NCI-H226 (cell line): Measurements from ENCODE around the gene LEFTY1.
"Not testable (repeated sequence)": the region's sequence is repeated elsewhere in the genome, so short reads cannot be mapped to it uniquely, and the experiment has no call there.

Experiments used
- DNase-seq: peaks from one replicate; pipeline ENCODE4 v3.0.0-alpha.2; 2015

Gene LEFTY1, protein sequence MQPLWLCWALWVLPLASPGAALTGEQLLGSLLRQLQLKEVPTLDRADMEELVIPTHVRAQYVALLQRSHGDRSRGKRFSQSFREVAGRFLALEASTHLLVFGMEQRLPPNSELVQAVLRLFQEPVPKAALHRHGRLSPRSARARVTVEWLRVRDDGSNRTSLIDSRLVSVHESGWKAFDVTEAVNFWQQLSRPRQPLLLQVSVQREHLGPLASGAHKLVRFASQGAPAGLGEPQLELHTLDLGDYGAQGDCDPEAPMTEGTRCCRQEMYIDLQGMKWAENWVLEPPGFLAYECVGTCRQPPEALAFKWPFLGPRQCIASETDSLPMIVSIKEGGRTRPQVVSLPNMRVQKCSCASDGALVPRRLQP

DNA sequence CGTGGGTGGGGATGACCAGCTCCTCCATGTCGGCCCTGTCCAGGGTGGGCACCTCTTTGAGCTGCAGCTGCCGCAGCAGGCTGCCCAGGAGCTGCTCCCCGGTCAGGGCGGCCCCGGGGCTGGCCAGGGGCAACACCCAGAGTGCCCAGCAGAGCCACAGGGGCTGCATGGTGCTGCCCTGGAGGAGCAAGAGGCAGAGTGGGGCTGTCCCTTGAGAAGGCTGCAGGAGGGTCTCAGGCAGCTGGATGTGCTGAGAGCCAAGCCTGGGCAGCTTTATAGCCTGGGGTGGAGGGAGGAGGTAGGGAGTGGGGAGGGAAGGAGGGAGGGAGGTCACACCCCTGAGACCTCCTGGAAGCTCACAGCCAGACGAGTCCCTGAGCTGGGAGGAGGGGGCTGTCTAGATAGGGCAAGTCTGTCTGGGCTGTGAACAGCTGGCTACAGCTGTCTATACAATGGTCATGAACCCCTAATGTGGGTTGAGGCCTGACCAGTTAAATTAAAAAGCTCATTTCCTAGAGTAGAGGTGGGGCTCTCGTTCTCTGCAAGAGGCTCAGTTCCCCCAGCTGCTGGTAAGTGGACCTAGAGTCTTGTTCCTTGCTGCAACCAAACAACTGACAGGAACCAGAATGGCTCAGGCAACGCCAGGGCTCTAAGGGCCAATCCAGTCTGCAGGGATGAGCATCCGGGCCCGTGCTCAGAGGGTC is at the start of gene LEFTY1:
Gene LEFTY1 (minus strand): TSS at position 249 of the 704 bp plus-strand sequence. CDS start 80 bp downstream, at position 169.
- DNase-seq: no peak

DNA sequence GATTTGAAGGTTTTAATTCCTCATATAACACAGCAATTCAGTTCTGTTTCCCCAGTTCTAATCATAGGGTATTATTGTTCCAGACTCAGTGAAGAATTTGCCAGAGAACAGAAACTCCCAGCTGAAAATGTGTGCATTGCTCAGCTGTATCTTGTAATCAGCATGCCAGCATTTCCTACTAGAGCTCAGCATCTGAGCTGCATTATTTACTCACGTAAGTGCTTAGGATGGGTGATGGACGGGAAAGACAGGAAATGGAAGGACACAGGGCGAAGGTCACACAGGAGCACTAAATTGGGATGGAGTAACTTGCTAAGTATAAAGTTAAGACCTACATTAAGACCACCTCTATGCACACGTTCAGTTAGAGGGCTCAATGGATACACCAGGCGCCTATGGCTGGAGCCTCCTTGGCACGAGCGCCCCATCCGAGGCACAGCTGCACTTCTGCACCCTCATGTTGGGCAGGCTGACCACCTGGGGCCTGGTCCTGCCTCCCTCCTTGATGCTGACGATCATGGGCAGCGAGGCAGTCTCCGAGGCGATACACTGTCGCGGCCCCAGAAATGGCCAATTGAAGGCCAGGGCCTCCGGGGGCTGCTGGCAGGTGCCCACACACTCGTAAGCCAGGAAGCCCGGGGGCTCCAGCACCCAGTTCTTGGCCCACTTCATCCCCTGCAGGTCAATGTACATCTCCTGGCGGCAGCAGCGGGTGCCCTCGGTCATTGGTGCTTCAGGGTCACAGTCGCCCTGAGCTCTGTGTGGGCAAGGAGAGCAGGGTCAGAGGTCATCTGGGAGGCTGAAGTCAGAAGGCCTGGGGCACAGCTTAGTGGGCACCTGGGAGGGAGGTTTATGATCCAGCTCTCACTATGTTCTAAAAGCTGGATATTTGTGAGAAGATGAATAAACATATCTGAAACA is 48.4 kb upstream of the LEFTY1 start:
- DNase-seq: no peak

DNA sequence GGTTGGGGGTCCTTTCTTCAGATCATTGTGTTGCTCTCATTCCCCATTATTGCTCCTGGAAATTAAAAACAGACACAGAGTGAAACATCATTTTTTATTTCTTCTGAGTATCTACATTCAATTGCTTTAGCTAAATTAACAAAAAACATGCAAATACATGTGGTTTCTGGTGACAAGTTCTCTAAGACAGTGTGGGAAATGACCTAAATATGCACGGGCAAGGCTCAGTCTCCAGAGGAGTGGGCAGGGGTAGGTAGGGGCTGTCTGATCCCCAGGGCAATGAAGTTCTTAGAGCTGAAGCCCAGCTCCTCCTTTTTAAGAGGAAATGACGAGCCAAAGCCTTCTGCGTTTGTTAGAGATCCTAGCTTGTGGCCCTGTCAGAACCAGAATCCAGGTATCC is 47.6 kb upstream of the LEFTY1 start:
- DNase-seq: no peak

DNA sequence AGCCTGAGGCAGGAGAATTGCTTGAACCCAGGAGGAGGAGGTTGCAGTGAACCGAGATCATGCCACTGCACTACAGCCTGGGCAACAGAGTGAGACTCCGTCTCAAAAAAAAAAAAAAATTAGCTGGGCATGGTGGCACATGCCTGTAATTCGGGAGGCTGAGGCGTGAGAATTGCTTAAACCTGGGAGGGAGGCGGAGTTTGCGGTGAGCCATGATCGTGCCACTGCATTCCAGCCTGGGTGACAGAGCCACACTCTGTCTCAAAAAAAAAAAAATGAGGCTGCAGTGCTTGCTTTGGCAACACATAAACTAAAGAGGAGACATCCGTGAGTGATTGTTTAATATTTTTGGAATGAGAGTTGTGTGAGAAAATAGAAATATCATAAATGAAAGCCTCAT is 47.1 kb upstream of the LEFTY1 start:
- not testable (repeated sequence) for DNase-seq

DNA sequence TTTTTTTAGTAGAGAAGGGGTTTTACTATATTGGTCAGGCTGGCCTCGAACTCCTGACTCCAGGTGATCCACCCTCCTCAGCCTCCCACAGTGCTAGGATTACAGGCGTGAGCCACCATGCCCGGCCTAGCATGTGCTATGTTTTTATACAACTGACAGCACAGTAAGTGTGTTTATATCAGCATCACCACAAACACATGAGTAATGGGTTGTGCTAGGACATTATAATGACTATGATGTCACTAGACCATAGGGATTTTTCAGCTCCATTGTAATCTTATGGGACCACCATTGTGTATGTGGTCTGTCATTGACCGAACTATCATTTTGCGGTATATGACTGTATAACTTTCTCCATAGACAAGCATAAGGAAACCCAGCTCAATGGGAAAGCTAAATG is 45.8 kb upstream of the LEFTY1 start:
- no peak for DNase-seq

DNA sequence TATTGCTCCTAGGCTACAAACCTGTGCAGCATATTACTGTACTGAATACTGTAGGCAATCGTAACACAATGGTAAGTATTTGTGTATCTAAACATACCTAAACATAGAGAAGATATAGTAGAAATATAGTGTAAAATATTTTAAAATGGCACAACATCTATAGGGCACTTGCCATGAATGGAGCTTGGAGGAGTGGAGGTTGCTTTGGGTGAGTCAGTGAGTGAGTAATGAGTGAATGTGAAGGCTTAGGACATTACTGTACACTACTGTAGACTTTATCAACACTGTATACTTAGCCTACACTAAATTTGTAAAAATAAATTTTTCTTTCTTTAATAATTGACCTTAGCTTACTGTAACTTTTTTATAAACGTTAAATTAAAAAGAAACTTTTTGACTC is 44.1 kb upstream of the LEFTY1 start:
- DNase-seq: peak; percentile 51

DNA sequence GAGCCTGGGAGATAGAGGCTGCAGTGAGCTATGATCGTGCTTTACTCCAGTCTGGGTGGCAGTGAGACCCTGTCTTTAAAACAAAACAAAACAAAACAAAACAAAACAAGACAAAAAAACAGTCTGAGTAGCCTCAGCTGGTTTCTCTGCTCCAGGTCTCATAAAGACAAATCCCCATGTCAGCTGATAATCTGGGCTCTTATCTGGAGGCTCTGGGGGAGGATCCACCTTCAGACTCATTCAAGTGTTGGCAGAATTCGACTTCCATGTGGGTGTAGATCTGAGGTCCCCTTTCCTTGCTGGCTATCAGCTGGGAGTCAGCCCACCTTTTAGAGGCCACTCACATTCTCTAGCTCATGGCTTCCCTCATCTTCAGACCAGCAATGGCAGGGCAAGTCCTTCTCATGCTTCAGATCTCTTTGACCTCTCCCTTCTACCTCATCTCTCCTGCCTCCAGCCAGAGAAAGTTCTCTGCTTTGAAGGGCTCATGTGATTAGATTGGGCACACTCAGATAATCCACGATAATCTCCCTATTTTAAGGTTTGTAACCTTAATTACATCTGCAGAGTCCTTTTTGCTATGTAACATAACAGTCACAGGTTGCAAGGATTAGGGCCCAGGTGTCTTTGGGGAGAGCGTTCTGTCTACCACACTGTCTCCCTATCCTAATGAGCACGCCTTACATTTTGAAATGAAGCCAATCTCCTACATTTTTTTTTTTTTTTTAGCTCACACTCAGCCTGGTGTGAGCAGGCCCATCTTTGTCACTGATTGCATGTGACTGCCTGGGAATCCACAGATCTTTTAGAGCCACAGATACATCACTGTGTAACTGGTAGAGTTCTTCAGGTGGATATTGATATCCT is 42.6 kb upstream of the LEFTY1 start:
- no peak for DNase-seq

DNA sequence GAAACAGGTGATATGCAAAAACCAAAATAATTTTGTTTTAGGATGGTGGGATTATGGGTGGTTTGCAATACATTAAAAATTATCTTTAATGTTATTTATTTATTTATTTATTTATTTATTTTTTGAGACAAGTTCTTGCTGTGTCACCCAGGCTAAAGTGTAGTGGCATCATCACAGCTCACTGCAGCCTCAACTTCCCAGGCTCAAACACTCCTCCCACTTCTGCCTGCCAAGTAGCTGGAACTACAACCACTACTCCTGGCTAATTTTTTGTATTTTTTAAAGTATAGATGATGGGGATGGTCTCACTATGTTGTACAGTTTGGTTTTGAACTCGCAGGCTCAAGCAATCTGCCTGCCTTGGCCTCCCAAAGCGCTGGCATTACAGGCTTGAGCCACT is 41.6 kb upstream of the LEFTY1 start:
- DNase-seq: no peak

DNA sequence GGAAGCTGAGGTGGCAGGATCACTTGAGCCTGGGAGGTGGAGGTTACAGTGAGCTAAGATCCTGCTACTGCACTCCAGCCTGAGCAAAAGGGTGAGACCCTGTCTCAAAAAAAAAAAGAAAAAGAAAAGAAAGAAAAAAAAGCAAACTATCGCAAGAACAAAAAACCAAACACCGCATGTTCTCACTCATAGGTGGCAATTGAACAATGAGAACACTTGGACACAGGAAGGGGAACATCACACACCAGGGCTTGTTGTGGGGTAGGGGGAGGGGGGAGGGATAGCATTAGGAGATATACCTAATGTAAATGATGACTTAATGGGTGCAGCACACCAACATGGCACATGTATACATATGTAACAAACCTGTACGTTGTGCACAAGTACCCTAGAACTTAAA is 40.5 kb upstream of the LEFTY1 start:
- not testable (repeated sequence) for DNase-seq

DNA sequence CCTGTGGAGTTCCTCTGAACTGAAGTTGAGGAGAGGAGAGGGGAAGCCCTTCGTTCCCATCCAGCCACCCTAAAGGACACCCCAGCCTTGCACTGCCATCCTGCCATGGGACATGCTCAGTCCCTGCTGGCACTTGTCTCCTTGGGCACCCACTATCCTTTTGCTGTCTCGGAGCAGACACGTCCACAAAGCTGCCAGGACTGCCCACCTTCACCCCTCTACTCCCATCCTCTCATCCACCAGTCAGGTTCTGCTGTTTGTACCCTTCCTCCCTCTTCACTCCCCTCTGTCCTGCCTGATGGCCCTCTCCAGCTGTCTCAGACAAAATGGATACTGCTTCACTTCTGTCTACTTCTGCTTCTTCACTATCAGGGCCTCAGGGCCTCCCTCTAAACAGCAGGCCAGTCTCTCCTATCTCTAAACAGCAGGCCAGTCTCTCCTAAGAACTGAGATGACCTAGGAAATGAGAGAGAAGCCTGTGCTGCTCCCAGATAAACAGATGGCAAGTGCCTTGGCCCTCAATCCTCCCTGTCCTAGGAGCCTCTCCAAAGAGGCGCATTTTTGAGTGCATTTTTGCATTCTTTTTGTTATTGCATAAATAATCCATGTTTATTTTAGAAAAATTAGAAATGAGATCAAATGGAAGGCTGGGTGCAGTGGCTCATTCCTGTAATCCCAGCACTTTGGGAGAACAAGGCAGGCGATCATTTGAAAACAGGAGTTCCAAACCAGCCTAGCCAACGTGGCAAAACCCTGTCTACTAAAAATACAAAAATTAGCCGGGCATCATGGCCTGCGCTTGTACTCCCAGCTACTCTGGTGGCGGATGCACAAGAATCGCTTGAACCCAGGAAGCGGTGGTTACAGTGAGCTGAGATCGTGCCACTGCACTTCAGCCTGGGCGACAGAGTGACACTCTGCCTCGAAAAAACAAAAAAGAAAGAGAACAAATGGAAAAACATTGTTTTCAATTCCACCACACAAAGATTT is 39.5 kb upstream of the LEFTY1 start:
- DNase-seq: no peak

DNA sequence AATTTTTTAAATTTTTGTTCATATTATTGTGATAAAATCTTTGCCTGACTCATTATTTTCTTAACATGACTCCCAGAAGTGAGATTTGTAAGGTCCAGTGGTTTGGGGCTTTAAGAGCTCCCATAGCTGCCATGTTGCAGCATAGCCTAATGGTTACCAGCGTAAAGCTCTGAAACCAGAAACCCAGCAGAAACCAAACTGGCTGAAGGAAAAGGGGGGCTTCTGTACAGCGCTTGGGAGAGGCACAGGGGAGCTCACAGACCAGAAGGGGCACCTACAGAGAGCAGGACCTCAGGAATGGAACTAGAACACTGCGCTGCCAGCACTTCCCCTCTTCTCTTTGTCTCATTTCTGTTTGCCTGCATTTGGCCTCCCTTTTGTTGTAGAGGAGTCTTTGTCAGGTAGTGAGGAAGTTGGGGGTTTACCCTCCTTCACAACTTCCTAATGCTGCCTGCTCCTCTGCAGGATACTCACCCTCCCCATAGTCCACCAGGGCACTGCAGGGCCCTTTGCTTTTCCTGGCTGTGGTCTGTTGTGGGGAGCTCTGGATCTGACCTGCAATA is 37.7 kb upstream of the LEFTY1 start:
- DNase-seq: no peak

DNA sequence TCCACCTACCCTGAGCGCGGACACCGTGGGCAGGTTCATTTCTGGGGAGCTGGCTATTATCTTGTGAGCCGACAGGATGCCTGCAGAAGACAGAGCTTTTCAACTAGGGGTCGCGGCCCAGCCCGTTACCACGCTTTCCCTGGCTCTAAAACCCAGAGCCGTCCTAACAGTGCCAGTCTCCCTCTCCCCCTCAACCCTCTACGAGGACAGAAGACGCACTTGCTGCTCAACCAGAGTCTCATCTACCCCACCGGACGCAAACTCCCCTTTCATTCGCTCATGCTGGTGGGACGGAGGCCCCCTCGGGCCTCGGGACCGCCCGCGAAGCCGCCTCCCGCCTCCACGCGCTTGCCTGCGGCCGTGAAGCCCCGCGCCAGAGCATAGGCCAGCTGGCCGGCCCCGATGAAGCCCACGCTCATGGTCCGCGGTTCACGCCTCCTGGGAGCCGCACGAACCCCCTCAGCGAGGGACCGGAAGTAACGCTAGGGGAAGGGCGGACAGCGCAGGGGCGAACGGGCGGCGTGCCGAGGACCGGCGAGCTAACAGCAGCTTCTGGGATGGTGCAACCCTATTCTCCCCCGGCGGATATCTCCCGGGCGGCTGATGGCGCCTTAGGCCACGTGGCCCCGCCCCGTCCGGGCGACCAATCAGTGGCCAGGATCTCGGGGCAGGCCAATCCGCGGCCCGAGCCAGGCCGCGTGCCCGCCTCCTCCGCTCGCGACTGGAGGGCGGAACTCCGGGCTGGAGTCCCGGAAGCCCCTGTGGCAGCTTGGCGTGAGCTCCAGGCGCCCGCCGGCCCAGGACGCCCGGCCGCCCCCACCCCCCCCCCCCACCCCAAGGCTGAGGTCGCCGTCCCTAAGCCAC is 35.0 kb upstream of the LEFTY1 start, which contains the start of gene PYCR2:
Gene PYCR2 (minus strand): TSS at position 559 of the 864 bp plus-strand sequence. CDS start 140 bp downstream, at position 419.
- DNase-seq: peak; percentile 81

DNA sequence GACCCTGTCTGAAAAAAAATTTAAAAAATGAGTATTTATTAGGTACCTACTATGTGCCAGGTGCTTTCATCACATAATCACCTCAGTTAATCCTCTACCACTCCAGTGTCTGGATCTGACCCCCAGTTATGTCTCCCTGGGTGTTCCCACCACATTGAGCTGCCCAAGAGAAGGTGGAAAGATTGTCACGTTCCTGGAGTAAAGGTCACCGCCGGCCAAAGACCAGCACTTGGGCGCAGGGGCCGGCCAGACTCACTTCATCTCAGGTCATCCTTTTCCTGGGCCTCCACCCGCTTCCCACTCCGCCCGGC is 34.4 kb upstream of the LEFTY1 start:
- DNase-seq: no peak

DNA sequence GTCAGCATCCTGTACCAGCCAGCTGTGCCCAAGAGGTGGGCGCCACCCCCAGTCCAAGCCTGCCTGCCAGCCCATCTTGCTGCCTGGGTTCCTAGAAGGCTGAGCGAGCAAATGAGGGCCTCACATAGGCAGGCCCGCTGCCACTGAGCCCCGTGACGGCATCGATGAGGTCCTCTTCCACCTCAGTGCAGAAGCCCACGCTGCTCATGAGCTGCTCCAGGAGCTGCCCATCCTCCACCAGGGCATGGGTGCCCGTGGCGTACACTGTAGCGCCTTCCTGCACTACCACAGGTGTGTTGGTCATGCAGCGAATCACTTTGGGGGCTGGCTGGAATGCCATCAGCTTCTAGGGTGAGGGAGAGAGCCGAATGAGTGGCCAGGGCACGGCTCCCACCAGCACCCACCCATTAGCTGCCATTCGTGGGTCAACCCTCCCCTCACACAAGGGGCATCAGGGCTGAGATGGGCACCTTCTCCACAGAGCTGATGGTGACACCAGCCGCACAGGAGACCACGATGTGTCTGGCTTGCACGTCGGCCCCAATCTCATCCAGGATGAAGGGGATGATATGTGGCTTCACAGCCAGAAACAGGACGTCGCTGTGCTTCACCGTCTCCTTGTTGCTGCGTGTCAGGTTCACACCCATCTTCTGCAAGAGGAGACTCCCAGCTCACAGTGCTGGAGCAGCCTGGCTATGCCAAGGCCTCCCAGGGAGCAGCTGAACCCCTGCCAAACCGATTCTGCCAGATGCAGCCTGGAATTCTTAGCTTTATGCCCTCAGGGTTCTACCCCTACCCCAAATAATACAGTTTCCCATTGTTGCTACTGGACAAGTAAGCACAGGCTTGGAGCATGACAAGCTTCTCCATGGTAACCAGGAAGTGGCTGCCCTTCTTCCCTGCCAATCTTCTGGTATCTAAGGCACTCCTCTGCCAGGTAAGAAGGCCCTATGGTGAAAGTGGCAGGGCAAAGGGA is 33.1 kb upstream of the LEFTY1 start:
- DNase-seq: peak; percentile 1

DNA sequence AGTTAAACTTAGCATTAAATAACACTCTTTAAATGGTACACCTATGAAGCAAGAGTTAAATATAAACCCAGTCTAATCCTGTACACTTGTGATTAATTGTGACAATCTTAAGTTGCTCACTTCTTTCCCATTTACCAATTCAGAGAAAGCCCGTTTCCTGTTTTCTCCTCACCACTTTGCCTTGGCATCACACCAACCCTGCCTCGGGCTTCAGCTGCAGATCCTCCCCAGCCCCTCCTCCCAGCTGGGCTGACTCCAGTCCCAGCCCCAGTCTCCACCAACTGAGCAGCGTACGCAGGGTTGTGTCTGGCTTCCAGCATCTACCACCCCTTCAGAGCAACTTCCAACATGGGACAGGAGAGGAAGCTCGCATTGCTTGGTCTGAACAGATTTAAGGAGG is 31.0 kb upstream of the LEFTY1 start:
- DNase-seq: peak; percentile 44

DNA sequence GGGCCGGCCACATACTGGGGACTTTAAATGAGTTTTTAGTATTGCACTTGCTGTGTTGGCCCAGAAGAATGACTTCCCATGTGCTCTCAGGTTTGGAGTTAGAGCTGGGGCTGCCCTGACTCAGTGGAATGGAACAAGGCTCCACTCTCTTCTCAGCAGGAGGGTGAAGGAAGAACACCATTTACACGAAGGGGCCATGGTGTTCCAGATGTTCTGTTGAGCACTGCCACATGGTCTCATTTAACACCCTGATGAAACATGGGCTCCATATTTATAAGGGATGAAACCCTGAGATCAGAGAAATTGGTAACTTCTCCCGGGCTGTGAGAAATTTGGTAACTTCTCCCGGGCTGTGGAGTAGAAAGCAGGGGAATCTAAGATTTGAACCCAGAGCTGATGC is 29.3 kb upstream of the LEFTY1 start:
- no peak for DNase-seq

DNA sequence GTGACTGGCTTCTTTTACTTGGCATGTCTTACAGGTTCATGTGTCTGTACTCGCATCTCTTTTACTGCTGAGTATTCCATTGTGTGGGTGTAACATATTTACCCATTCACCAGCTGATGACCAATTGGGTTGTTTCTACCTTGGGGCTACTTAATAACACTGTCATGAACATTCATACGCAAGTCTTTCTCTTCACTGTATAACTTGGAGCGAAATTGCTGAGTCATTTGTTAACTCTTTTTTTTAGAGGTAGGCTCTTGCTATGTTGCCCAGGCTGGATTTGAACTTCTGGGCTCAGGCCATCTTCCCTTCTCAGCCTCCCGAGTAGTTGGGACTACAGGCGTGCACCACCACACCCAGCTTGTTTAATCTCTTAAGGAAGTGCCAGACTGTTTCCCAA is 28.6 kb upstream of the LEFTY1 start:
- no peak for DNase-seq

DNA sequence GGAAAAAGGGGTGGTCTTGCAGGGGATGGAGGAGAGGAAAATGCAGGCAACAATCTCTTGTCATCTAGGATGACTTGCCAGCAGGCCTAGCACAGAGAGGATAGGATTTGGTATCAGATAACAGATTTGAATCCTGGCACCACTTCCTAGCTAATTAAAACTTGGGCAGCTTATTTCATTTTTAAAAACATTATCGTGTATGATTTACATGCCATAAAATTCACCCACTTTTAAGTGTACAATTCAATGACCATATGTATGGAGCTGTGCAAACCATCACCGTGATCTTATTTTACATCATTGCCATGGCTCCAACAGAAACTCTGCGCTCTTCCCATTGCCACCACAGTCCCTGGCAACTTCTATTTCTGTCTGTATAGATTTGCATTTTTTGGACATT is 28.2 kb upstream of the LEFTY1 start:
- DNase-seq: no peak
